ENCODE results near the gene NFATC4. TPM values are rescaled to one million over a fixed set of nuclear protein-coding genes. Genes with fewer than 3 reads are reported as not detected.

Gene NFATC4
- total and polyA plus RNA-seq, 2 of the 4 experiments (the other 2 are of a cell fraction): 15.6 to 35.8 TPM

- peaks cover 18% of the 10 kb centered on the region; the same call in 1 of the 2 replicates for H3K4me1 ChIP-seq (ENCODE audit: control insufficient read depth, insufficient read depth, low read length)
- peaks cover 15% of the 10 kb centered on the region for H3K36me3 ChIP-seq (ENCODE audit: control insufficient read depth, insufficient read depth, low read length)
- peak overlapping the region; percentile 85; the same call in 1 of the 2 replicates for H3K4me2 ChIP-seq (ENCODE audit: low read depth, low read length)
- H3K27me3 ChIP-seq (ENCODE audit: control insufficient read depth, insufficient read depth, low read length): no peaks in the 10 kb centered on the region
- peak overlapping the region; percentile 99 for H3K4ac ChIP-seq (ENCODE audit: low read depth, low read length)
- ATAC-seq (ENCODE audit: low read depth) (no peak), DNase-seq (no peak)
- TF ChIP-seq SMC3 (IDR thresholded peaks at IDR 0.05; ENCODE audit: low read depth, low read length) (no peak), MAFK (IDR thresholded peaks at IDR 0.05; ENCODE audit: low read depth, low read length) (no peak), RCOR1 (IDR thresholded peaks at IDR 0.05; ENCODE audit: insufficient replicate concordance, low read length) (no peak), CTCF (conservative IDR thresholded peaks at IDR 0.05; ENCODE audit: low read depth, low read length) (no peak), FOS (IDR thresholded peaks at IDR 0.05; ENCODE audit: low read depth, low read length) (no peak), MAZ (IDR thresholded peaks at IDR 0.05; ENCODE audit: borderline replicate concordance, low read depth, low read length) (no peak)
- H3K9ac ChIP-seq (ENCODE audit: low read depth, low read length): peak overlapping the region; percentile 81
- peak overlapping the region; percentile 88 to 100 for H4K8ac ChIP-seq (ENCODE audit: low read depth in 2 of 2, low read length in 2 of 2)
- H3K14ac ChIP-seq (replicated peaks; ENCODE audit: low read depth, low read length): peak overlapping the region; percentile 99
- 93% methylated on average over 3 of the region's 18 CpGs; no CpG with 5 or more reads in 1 of the 2 experiments for WGBS, 2 experiments (ENCODE audit: extremely low coverage in 2 of 2, insufficient read length in 1 of 2)
- peak overlapping the region; percentile 100 for H2AK9ac ChIP-seq (replicated peaks; ENCODE audit: low read depth, low read length, poor library complexity)
- no TSS peak for BruUV-seq (replicated peaks)
- in situ Hi-C loops (cut with MboI; ENCODE audit: low sequenced_read_pairs): loop anchor here (25.0 kb wide), 1 partner anchor 1117 kb away; the partner anchor contains the start of genes BCL2L2, PABPN1 and PPP1R3E
- peak overlapping the region; percentile 80; the same call in 1 of the 2 replicates for H3K56ac ChIP-seq (ENCODE audit: extremely low read depth, insufficient read depth, low read length)
- ChIA-PET CTCF (interaction anchor here (0.5 to 1.7 kb wide), 2 partner anchors 62 to 81 kb away, joined by 3 to 7 read pairs; no protein-coding TSS in a partner anchor), POLR2A (ENCODE audit: unreplicated experiment) (interaction anchor here (1.1 kb wide), 1 partner anchor 29 kb away, joined by 3 read pairs; no protein-coding TSS in a partner anchor)
- peak overlapping the region; percentile 95 for H2BK5ac ChIP-seq (ENCODE audit: low read depth, low read length, poor library complexity, severe bottlenecking)
- H2AK5ac ChIP-seq (ENCODE audit: low read depth, low read length): peak overlapping the region; percentile 99
- peaks cover 20% of the 10 kb centered on the region for H4K20me1 ChIP-seq (ENCODE audit: insufficient read depth, low read length)
- peak overlapping the region; percentile 89 for H3K23ac ChIP-seq (ENCODE audit: low read depth, low read length)
- H2BK20ac ChIP-seq (ENCODE audit: low read depth, low read length): peak overlapping the region; percentile 5; the same call in 1 of the 2 replicates
- peak overlapping the region; percentile 95 for H3K27ac ChIP-seq (ENCODE audit: insufficient read depth, low read length)
- peak overlapping the region; percentile 86; the same call in 1 of the 2 replicates for H3K18ac ChIP-seq (ENCODE audit: low read depth, low read length)
- H3K79me1 ChIP-seq (ENCODE audit: low read depth in 1 of 2, low read length in 2 of 2): peaks cover 18 to 41% of the 10 kb centered on the region in 2 experiments
- H3K9me3 ChIP-seq (ENCODE audit: control insufficient read depth, insufficient read depth, low read length): no peaks in the 10 kb centered on the region
- intact Hi-C loops (cut with micrococcal nuclease): no loop called here
- peak overlapping the region; percentile 95 for H2AFZ ChIP-seq (replicated peaks; ENCODE audit: low read length, poor library complexity)
- H2BK120ac ChIP-seq (ENCODE audit: low read depth, low read length): peak overlapping the region; percentile 50
- peak overlapping the region; percentile 99 for H4K5ac ChIP-seq (ENCODE audit: low read depth, low read length)
- H3K9me1 ChIP-seq (ENCODE audit: insufficient read depth, low read length): peaks cover 5% of the 10 kb centered on the region
- H4K91ac ChIP-seq (ENCODE audit: insufficient read depth, low read depth, low read length): peak overlapping the region; percentile 95
- peak overlapping the region; percentile 80; the same call in 2 of the 3 replicates for H2BK15ac ChIP-seq (ENCODE audit: low read depth, low read length)
- no peak overlapping the region for H3K4me3 ChIP-seq (ENCODE audit: insufficient read depth, low read depth, low read length)
- dilution Hi-C loops (cut with HindIII; ENCODE audit: low sequenced_read_pairs, unreplicated experiment): no loop called here
Observed at GRCh38 chr14:24428628-24429394, 60.8 kb downstream of the NFATC4 start.

All from IMR-90 (cell line).